GM23248 (cell line): ENCODE results near the gene TNIK.

Experiments
- EZH2 ChIP-seq: fragments of 200-600 bp; sonication (generic); IDR thresholded peaks from 2 replicates; pipeline ENCODE4 v1.6.1; 2018; ENCODE audit warnings: antibody characterized with exemption, mild to moderate bottlenecking; ENCODE audit not compliant: insufficient read depth, poor library complexity, severe bottlenecking
- EZH2phosphoT487 ChIP-seq: fragments of 200-600 bp; sonication (generic); IDR thresholded peaks from 2 replicates; pipeline ENCODE4 v1.6.1; 2018; ENCODE audit warnings: antibody characterized with exemption, moderate library complexity, mild to moderate bottlenecking, low read depth; ENCODE audit not compliant: insufficient read depth

GRCh38 chr3:171236265-171237008 is 223.8 kb downstream of the TNIK start:
- TF ChIP-seq EZH2 (no peak), EZH2phosphoT487 (no peak)
